Neuronal stem cell (in vitro differentiated cells): ENCODE measurements around the gene ADISSP.
A peak's percentile ranks its signal among the peaks of the same experiment; 100 is the strongest.

Experiments used
- DNase-seq: peaks from one replicate; pipeline ENCODE4 v3.0.0-alpha.2; 2013; ENCODE audit warnings: low spot score
- H2AFZ ChIP-seq: one replicate; pipeline ENCODE4 v1.6.1; 2013; ENCODE audit warnings: mild to moderate bottlenecking, low read length, inconsistent platforms
- H2AK5ac ChIP-seq: 2 replicates; pipeline ENCODE4 v1.6.1; 2013; ENCODE audit warnings: low read depth, mild to moderate bottlenecking, inconsistent platforms, low read length, moderate library complexity, mixed read lengths
- H2BK120ac ChIP-seq: 2 replicates; pipeline ENCODE4 v1.6.1; 2013; ENCODE audit warnings: low read depth, mild to moderate bottlenecking, inconsistent platforms, low read length, moderate library complexity, mixed read lengths
- H2BK12ac ChIP-seq: one replicate; pipeline ENCODE4 v1.6.1; 2013; ENCODE audit warnings: low read length, inconsistent platforms
- H2BK15ac ChIP-seq: 2 replicates; pipeline ENCODE4 v1.6.1; 2013; ENCODE audit warnings: mild to moderate bottlenecking, low read length, inconsistent platforms, mixed read lengths
- H2BK5ac ChIP-seq: one replicate; pipeline ENCODE4 v1.6.1; 2013; ENCODE audit warnings: inconsistent platforms, mild to moderate bottlenecking, low read length, moderate library complexity
- H3K14ac ChIP-seq: one replicate; pipeline ENCODE4 v1.6.1; 2013; ENCODE audit warnings: low read length, inconsistent platforms
- H3K18ac ChIP-seq: 2 replicates; pipeline ENCODE4 v1.6.1; 2013; ENCODE audit warnings: low read length, inconsistent platforms
- H3K23ac ChIP-seq: 2 replicates; pipeline ENCODE4 v1.6.1; 2013; ENCODE audit warnings: low read depth, mild to moderate bottlenecking, mixed read lengths, low read length, inconsistent platforms; ENCODE audit not compliant: poor library complexity
- H3K27ac ChIP-seq: replicated peaks from 3 replicates; pipeline ENCODE4 v1.5.1; 2013; ENCODE audit warnings: low read length, inconsistent platforms
- H3K27me3 ChIP-seq, 3 experiments: 2 replicates each; pipeline ENCODE4 v1.6.1; 2013; ENCODE audit warnings: low read length in 3 of 3, mild to moderate bottlenecking in 2 of 3, inconsistent platforms in 1 of 3, low read depth in 1 of 3, mixed read lengths in 1 of 3, moderate library complexity in 1 of 3; ENCODE audit not compliant: control insufficient read depth in 3 of 3, insufficient read depth in 3 of 3
- H3K36me3 ChIP-seq, 2 donors: replicated peaks in 1 of 2; 2 replicates each; pipeline ENCODE4 v1.6.1; 2013; ENCODE audit warnings: low read length in 2 of 2; ENCODE audit not compliant: control insufficient read depth in 2 of 2, insufficient read depth in 2 of 2
- H3K4ac ChIP-seq: 2 replicates; pipeline ENCODE4 v1.6.1; 2013; ENCODE audit warnings: inconsistent platforms, mild to moderate bottlenecking, low read length, moderate library complexity
- H3K4me1 ChIP-seq, 2 donors: 1 replicate in 1 of 2; 2 replicates in 1 of 2; pipeline ENCODE4 v1.6.1; 2013; ENCODE audit warnings: low read length in 2 of 2, low read depth in 1 of 2; ENCODE audit not compliant: control insufficient read depth in 2 of 2, insufficient read depth in 1 of 2
- H3K4me2 ChIP-seq: one replicate; pipeline ENCODE4 v1.6.1; 2013; ENCODE audit warnings: mild to moderate bottlenecking, low read length, inconsistent platforms; ENCODE audit not compliant: insufficient read depth, poor library complexity, severe bottlenecking
- H3K4me3 ChIP-seq, 2 donors: 2 replicates each; pipeline ENCODE4 v1.5.1; 2013; ENCODE audit warnings: low read length in 2 of 2, mild to moderate bottlenecking in 2 of 2, inconsistent platforms in 1 of 2, moderate library complexity in 1 of 2
- H3K79me1 ChIP-seq: one replicate; pipeline ENCODE4 v1.6.1; 2013; ENCODE audit warnings: low read depth, mild to moderate bottlenecking, inconsistent platforms, low read length, moderate library complexity
- H3K9ac ChIP-seq: one replicate; pipeline ENCODE4 v1.6.1; 2013; ENCODE audit warnings: mild to moderate bottlenecking, low read depth, low read length, inconsistent platforms; ENCODE audit not compliant: poor library complexity
- H3K9me3 ChIP-seq, 2 donors: replicated peaks in 1 of 2; 2 replicates each; pipeline versions ENCODE3 to v1.6.1; 2013; ENCODE audit warnings: low read length in 2 of 2, mild to moderate bottlenecking in 2 of 2, inconsistent platforms in 1 of 2, low read depth in 1 of 2, mixed read lengths in 1 of 2, moderate library complexity in 1 of 2; ENCODE audit not compliant: control insufficient read depth in 2 of 2, insufficient read depth in 1 of 2
- H4K8ac ChIP-seq: one replicate; pipeline ENCODE4 v1.6.1; 2013; ENCODE audit warnings: low read depth, mild to moderate bottlenecking, inconsistent platforms, low read length, moderate library complexity
- H4K91ac ChIP-seq: one replicate; pipeline ENCODE4 v1.6.1; 2013; ENCODE audit warnings: low read length, low read depth, mild to moderate bottlenecking, inconsistent platforms; ENCODE audit not compliant: poor library complexity
- WGBS, 2 donors: extraction: QIAGEN DNeasy Blood & Tissue Kit; methylation state at CpG; one replicate each; pipeline ENCODE4 v1.1.7; 2013; ENCODE audit warnings: missing lambda C conversion rate in 2 of 2, mixed read lengths in 1 of 2; ENCODE audit not compliant: insufficient read length in 2 of 2, insufficient replicate concordance in 1 of 2; ENCODE audit errors: extremely low coverage in 2 of 2; 5-methylcytosine and 5-hydroxymethylcytosine counted together

ADISSP gene

GRCh38 chr20:3783511-3784195 is 16.1 kb upstream of the ADISSP start:
- no peak overlapping the region for H3K4me3 ChIP-seq
- no peaks in the 10 kb centered on the region for H3K9me3 ChIP-seq
- H3K79me1 ChIP-seq: peaks cover 11% of the 10 kb centered on the region
- H2AK5ac ChIP-seq: no peak overlapping the region
- H3K23ac ChIP-seq: no peak overlapping the region
- no peak overlapping the region for H3K4me2 ChIP-seq
- no peak overlapping the region for H2BK120ac ChIP-seq
- no CpG with 5 or more reads among the region's 10 CpGs for WGBS, 2 donors
- no peak overlapping the region for H2BK12ac ChIP-seq
- H4K8ac ChIP-seq: no peak overlapping the region
- H2BK15ac ChIP-seq: no peak overlapping the region
- H3K36me3 ChIP-seq: peaks cover 0 to 4% of the 10 kb centered on the region in 2 donors
- peaks cover 3 to 17% of the 10 kb centered on the region in 2 donors for H3K4me1 ChIP-seq
- no peak overlapping the region for H3K14ac ChIP-seq
- no peak overlapping the region for H3K4ac ChIP-seq
- no peak overlapping the region for H3K27ac ChIP-seq
- H3K27me3 ChIP-seq: peaks cover under 1 to 14% (median 12%) of the 10 kb centered on the region in 3 experiments
- DNase-seq: no peak
- H3K18ac ChIP-seq: no peak overlapping the region
- H2AFZ ChIP-seq: no peak overlapping the region
- no peak overlapping the region for H4K91ac ChIP-seq
- H3K9ac ChIP-seq: no peak overlapping the region
- no peak overlapping the region for H2BK5ac ChIP-seq

- Histone ChIP-seq H2AK5ac (no peak overlapping the region), H3K9ac (no peak overlapping the region), H3K4me2 (no peak overlapping the region), H3K36me3 (peaks cover 0 to 4% of the 10 kb centered on the region in 2 donors), H3K27ac (no peak overlapping the region), H3K4me1 (peaks cover 3 to 19% of the 10 kb centered on the region in 2 donors), H3K4me3 (no peak overlapping the region), H2AFZ (no peak overlapping the region), H2BK15ac (no peak overlapping the region), H3K79me1 (peaks cover 11% of the 10 kb centered on the region), H2BK5ac (no peak overlapping the region), H3K4ac (no peak overlapping the region), H3K27me3 (peaks cover 2 to 20% (median 18%) of the 10 kb centered on the region in 3 experiments), H2BK12ac (no peak overlapping the region), H3K18ac (no peak overlapping the region), H3K23ac (no peak overlapping the region), H3K9me3 (no peaks in the 10 kb centered on the region), H4K8ac (no peak overlapping the region), H4K91ac (no peak overlapping the region), H3K14ac (no peak overlapping the region), H2BK120ac (no peak overlapping the region)
- WGBS, 2 donors: no CpG with 5 or more reads among the region's 2 CpGs
- DNase-seq: no peak
Measured at GRCh38 chr20:3783068-3783489, 15.5 kb upstream of the ADISSP start.

GRCh38 chr20:3782597-3782996 is 15.0 kb upstream of the ADISSP start:
- no peak overlapping the region for H3K4me3 ChIP-seq
- no CpG with 5 or more reads among the region's 6 CpGs for WGBS, 2 donors

GRCh38 chr20:3781153-3781910 is 13.8 kb upstream of the ADISSP start, which contains the start of gene SPEF1:
TSS of gene SPEF1 (minus strand) at chr20:3781448. CDS start at chr20:3781287, 161 bp downstream.
- Histone ChIP-seq H3K36me3 (peaks cover 0 to 4% of the 10 kb centered on the region in 2 donors), H4K91ac (no peak within 1 kb of the TSS), H3K4me1 (peaks cover 3 to 24% of the 10 kb centered on the region in 2 donors), H3K79me1 (peaks cover 11% of the 10 kb centered on the region), H2BK5ac (no peak within 1 kb of the TSS), H3K4me3 (peak within 1 kb of the TSS in 1 of 2 donors; percentile 28), H4K8ac (no peak within 1 kb of the TSS), H2AFZ (peak within 1 kb of the TSS; percentile 76), H2AK5ac (no peak within 1 kb of the TSS), H3K23ac (no peak within 1 kb of the TSS), H3K14ac (no peak within 1 kb of the TSS), H3K18ac (peak within 1 kb of the TSS; percentile 18), H3K4me2 (peak within 1 kb of the TSS; percentile 58), H3K9me3 (no peaks in the 10 kb centered on the region), H3K27me3 (peaks cover 2 to 34% (median 32%) of the 10 kb centered on the region in 3 experiments), H3K27ac (no peak within 1 kb of the TSS), H3K9ac (no peak within 1 kb of the TSS), H2BK120ac (no peak within 1 kb of the TSS), H3K4ac (no peak within 1 kb of the TSS), H2BK12ac (no peak within 1 kb of the TSS), H2BK15ac (no peak within 1 kb of the TSS)
- DNase-seq: peak; percentile 92
- no CpG with 5 or more reads among the region's 28 CpGs for WGBS, 2 donors

More at GRCh38 chr20:3782597-3782996, 15.0 kb upstream of the ADISSP start:
- H2BK12ac ChIP-seq: no peak overlapping the region
- H2AFZ ChIP-seq: no peak overlapping the region
- no peak overlapping the region for H3K27ac ChIP-seq
- H3K14ac ChIP-seq: no peak overlapping the region
- H2BK15ac ChIP-seq: no peak overlapping the region
- H3K79me1 ChIP-seq: peaks cover 11% of the 10 kb centered on the region
- no peak overlapping the region for H3K9ac ChIP-seq
- no peak overlapping the region for H3K4ac ChIP-seq
- no peak overlapping the region for H3K23ac ChIP-seq
- H3K4me2 ChIP-seq: no peak overlapping the region
- H2AK5ac ChIP-seq: no peak overlapping the region
- H3K4me1 ChIP-seq: peaks cover 3 to 19% of the 10 kb centered on the region in 2 donors
- H4K8ac ChIP-seq: no peak overlapping the region
- H2BK5ac ChIP-seq: no peak overlapping the region
- H3K9me3 ChIP-seq: no peaks in the 10 kb centered on the region
- H4K91ac ChIP-seq: no peak overlapping the region
- no peak overlapping the region for H3K18ac ChIP-seq
- H3K36me3 ChIP-seq: peaks cover 0 to 4% of the 10 kb centered on the region in 2 donors
- no peak overlapping the region for H2BK120ac ChIP-seq
- peaks cover 2 to 24% (median 23%) of the 10 kb centered on the region in 3 experiments for H3K27me3 ChIP-seq
- DNase-seq: no peak
